Activated naive CD8-positive, alpha-beta T cell treated with anti-CD3 and anti-CD28 coated beads for 36 hours (primary cell): ENCODE measurements around the gene TNK1. TPM values are rescaled to one million over a fixed set of nuclear protein-coding genes. Genes with fewer than 3 reads are reported as not detected.
"Not testable (repeated sequence)": the region's sequence is repeated elsewhere in the genome, so short reads cannot be mapped to it uniquely, and the experiment has no call there.

ENCODE experiments used
- DNase-seq: peaks from one replicate; pipeline ENCODE4 v3.0.0; 2021
- H3K27ac Mint-ChIP-seq: one replicate; pipeline ENCODE4 v1.8.0; 2022; ENCODE audit warnings: mild to moderate bottlenecking, moderate library complexity, mixed read lengths
- H3K27me3 Mint-ChIP-seq: one replicate; pipeline ENCODE4 v1.8.0; 2022; ENCODE audit warnings: mild to moderate bottlenecking, mixed read lengths
- H3K36me3 Mint-ChIP-seq: one replicate; pipeline ENCODE4 v1.8.0; 2021; ENCODE audit warnings: mild to moderate bottlenecking, mixed read lengths
- H3K4me1 Mint-ChIP-seq: one replicate; pipeline ENCODE4 v1.8.0; 2021; ENCODE audit warnings: mixed read lengths
- H3K4me3 Mint-ChIP-seq: one replicate; pipeline ENCODE4 v1.8.0; 2022; ENCODE audit warnings: mild to moderate bottlenecking, moderate library complexity, mixed read lengths
- H3K9me3 Mint-ChIP-seq: one replicate; pipeline ENCODE4 v1.8.0; 2022; ENCODE audit warnings: mixed read lengths
- total RNA-seq, 2 experiments: library from RNA; stranded (reverse); gene quantifications; one replicate each; pipeline ENCODE4 v1.2.3, GENCODE V29; 2021

TNK1 gene
- 1 to 10 TPM; 4.3 to 5.0 TPM for total RNA-seq

DNA sequence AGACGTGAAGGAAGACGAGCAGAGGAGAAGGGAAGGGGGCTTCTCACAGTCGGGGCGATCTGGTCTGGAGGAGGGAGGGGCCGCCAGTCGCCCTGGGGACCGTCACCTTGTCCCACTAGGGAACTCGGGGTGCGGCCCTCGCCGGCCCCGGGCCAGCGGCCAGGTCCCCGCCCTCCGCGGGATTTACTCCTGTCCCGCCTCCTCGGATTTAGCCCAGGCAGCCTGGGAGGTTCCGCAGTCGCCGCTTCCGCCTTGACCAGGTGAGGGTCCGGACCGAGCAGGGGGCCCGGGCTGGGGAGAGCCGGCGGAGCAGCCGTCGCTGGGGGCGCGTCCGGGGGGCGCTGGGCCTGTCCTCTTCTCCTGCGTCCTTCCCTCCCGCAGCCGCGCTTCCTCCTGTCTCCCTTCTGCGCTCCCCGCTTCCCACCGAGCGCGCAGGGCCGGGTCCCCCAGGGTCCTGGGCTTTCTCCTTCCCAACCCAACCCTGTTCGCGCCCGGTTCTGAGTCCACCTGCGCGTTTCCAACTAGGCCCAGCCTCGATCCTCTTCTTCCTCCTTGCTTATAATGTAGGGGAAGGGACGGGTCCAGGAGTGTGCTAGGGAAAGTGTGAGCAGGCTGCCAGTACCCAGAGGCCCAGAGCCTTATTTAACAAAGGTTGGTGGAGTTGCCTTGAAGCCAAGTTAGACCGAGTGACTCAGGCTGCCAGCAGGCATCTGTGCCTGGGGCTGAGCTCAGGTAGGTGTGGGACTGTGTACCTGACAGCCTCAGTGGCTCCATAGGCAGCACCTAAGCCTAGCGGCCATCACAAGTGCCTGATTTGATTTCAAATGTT, at the start of gene TNK1:
TSS of gene TNK1 (plus strand) at position 235 of the 829 bp plus-strand sequence. CDS start 1,838 bp downstream, outside the sequence.
- Mint-ChIP-seq H3K4me1 (peaks cover 10% of the 10 kb centered on the region), H3K9me3 (peaks cover 5% of the 10 kb centered on the region), H3K27me3 (peaks cover 52% of the 10 kb centered on the region), H3K36me3 (peaks cover 8% of the 10 kb centered on the region), H3K27ac (no peak within 1 kb of the TSS), H3K4me3 (no peak within 1 kb of the TSS)
- no peak for DNase-seq

DNA sequence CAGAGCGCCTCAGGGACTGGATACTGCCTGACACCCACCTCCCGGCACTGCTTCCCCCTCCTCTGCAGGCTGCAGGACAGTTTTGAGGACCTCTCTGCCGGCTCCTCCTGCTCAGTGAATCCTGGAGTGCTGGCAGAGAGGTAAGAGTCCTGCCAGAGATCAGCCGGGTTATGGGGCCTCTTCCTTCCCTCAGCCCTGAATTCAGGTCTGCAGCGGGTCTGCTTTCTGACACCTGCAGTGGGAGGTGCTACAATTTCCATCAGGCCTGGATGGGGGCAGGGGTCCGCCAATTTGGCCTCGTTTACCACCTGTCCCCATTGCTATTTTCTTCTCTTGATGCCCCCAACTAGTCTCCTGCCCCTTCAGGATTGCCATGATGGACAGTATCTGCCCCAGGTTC, 48.8 kb upstream of the TNK1 start:
- no peaks in the 10 kb centered on the region for H3K9me3 Mint-ChIP-seq
- peaks cover 51% of the 10 kb centered on the region for H3K4me1 Mint-ChIP-seq
- DNase-seq = no peak
- peaks cover 3% of the 10 kb centered on the region for H3K36me3 Mint-ChIP-seq
- no peaks in the 10 kb centered on the region for H3K27me3 Mint-ChIP-seq
- H3K4me3 Mint-ChIP-seq = peak overlapping the region; percentile 62
- H3K27ac Mint-ChIP-seq = peak overlapping the region; percentile 85

DNA sequence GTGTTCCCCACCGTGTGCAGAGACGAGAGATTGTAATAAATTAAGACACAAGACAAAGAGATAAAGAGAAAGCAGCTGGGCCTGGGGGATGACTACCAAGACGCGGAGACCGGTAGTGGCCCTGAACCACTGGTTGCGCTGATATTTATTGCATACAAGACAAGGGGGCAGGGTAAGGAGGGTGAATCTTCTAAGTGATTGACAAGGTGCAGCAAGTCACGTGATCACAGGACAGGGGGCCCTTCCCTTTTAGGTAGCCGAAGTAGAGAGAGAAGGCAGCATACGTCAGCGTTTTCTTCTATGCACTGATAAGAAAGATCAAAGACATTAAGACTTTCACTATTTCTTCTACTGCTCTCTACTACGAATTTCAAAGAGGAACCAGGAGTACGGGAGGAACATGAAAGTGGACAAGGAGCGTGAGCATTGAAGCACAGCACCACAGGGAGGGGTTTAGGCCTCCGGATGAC, 48.3 kb upstream of the TNK1 start:
- H3K36me3 Mint-ChIP-seq, H3K27me3 Mint-ChIP-seq, H3K9me3 Mint-ChIP-seq: not testable (repeated sequence)
- peaks cover 50% of the 10 kb centered on the region for H3K4me1 Mint-ChIP-seq
- peak overlapping the region; percentile 62 for H3K4me3 Mint-ChIP-seq
- peak; percentile 46 for DNase-seq
- peak overlapping the region; percentile 85 for H3K27ac Mint-ChIP-seq

DNA sequence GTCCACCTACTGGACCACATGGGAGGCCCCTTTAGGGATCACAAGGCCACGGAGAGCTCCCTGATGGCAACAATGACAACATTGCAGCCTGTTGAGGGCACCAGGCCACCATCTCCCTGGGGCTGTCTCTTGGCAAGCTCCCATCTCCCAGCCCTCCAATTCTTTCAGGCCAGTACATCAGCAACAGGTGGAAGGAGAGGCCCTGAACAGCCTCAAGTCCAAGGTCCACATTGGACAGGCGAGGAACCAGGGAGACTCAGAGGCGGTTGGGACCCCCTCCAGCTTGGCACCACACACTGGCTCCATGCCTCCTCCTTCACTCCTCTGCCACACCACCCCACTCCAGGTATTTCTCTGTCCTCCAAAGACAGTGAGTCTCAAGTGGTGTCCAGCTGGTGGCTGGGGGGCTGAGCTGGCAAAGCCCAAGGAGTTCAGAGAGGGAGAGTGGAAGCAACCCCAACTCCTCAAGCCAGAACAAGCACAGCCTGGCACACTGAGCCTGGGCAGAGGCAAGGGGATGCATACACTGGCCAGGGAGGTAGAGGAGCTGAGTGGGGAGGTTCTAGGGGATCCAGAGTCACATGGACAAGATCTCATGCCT, 45.9 kb upstream of the TNK1 start:
- H3K27ac Mint-ChIP-seq = peak overlapping the region; percentile 98
- H3K36me3 Mint-ChIP-seq = peaks cover 24% of the 10 kb centered on the region
- H3K9me3 Mint-ChIP-seq = no peaks in the 10 kb centered on the region
- no peaks in the 10 kb centered on the region for H3K27me3 Mint-ChIP-seq
- H3K4me3 Mint-ChIP-seq = peak overlapping the region; percentile 90
- peaks cover 50% of the 10 kb centered on the region for H3K4me1 Mint-ChIP-seq
- DNase-seq = no peak

DNA sequence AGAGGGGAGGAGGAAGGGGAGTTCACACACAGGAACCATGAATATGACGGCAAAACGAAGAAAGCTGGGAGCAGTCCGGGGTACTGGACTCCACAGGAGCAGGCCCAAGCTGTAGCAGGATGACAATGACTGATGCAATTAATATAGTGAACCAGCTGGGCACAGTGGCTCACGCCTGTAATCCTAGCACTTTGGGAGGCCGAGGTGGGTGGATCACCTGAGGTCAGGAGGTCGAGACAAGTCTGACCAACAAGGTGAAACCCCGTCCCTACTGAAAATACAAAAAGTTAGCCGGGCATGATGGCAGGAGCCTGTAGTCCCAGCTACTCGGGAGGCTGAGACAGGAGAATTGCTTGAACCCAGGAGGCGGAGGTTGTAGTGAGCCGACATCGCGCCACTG, 45.1 kb upstream of the TNK1 start:
- not testable (repeated sequence) for H3K27me3 Mint-ChIP-seq, DNase-seq, H3K9me3 Mint-ChIP-seq
- H3K36me3 Mint-ChIP-seq = peaks cover 24% of the 10 kb centered on the region
- H3K4me1 Mint-ChIP-seq = peaks cover 50% of the 10 kb centered on the region
- H3K27ac Mint-ChIP-seq = peak overlapping the region; percentile 98
- H3K4me3 Mint-ChIP-seq = peak overlapping the region; percentile 90

DNA sequence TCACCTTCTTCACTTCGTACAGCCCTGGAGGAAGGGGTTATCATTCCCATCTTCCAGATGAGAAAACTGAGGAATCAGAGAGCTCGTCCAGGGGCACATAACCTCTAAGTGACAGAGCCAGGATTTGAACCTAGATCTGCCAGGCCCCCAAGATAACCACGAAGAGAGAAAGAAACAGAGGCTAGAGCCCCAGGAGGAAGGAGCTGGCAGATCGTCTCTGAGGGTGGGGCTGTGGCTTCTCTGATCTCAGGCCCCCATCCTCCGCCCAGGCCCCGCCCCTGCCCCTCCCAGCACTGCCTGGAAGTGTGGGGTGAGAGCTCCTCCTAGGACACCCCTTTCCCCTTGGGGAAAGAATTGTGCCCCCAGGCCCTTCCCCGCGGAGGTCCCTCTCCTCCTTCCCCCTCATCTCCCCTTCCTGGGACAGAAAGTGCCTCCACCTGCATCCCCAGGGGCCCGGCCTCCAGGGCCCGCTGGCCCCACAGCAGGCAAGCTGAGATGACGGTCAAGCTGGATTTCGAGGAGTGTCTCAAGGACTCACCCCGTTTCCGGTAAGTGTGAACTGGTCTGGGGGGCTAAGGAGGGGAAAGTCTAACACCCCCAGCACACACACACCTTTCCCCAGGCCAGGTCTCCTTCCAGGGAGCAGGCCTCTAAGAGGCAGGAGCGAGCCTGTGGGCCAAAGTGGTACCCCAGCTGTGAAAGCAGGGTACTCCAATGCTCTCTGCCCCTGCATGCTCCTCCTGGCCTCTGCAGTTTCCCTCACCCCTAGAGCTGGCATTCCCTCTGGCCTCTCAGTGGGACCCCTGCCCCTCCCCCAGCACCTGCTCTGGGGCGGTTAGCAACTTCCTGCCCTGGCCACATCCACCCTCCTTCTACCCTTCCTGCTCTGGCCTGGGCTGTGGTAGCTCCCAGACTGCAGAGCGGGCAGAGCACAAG, 44.4 kb upstream of the TNK1 start, which contains the start of gene ACAP1:
TSS of gene ACAP1 (plus strand) at position 290 of the 936 bp plus-strand sequence. CDS start at position 496, 206 bp downstream.
- Mint-ChIP-seq H3K4me1 (peaks cover 49% of the 10 kb centered on the region), H3K36me3 (peaks cover 26% of the 10 kb centered on the region), H3K9me3 (no peaks in the 10 kb centered on the region), H3K27ac (peak within 1 kb of the TSS; percentile 98), H3K27me3 (no peaks in the 10 kb centered on the region), H3K4me3 (peak within 1 kb of the TSS; percentile 90)
- peak; percentile 82 for DNase-seq

DNA sequence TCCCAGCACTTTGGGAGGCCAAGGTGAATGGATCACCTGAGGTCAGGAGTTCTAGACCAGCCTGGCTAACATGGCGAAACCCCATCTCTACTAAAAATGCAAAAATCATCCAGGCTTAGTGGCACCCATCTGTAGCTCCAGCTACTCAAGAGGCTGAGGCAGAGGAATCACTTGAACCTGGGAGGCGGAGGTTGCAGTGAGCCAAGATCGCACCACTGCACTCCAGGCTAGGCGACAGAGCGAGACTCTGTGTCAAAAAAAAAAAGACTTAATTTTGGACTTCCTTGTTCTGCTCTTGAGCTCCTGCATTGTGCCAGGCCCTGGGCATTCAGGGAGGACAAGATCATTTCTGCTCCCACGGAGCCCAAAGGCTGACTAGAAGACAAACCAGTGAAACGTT, 43.3 kb upstream of the TNK1 start:
- H3K27me3 Mint-ChIP-seq, DNase-seq, H3K9me3 Mint-ChIP-seq: not testable (repeated sequence)
- peak overlapping the region; percentile 90 for H3K4me3 Mint-ChIP-seq
- H3K27ac Mint-ChIP-seq = peak overlapping the region; percentile 98
- peaks cover 42% of the 10 kb centered on the region for H3K4me1 Mint-ChIP-seq
- H3K36me3 Mint-ChIP-seq = peaks cover 27% of the 10 kb centered on the region

DNA sequence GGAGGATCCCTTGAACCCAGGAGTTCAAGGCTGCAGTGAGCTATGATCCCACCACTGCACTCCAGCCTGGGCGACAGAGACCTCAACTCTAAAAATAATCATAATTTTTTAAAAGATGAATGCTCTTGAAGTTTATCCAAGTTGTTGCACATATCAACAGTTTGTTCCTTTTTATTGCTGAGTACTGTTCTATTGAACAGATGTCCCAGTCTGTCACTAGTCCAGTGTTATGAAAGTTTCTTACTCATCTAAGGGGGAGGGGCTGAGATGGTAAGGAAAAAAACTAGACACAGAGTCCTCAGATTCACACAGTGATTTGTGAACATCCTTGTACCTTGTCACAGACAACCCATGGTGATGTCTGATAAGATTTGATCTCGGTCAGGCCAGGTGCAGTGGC, 40.7 kb upstream of the TNK1 start:
- Mint-ChIP-seq H3K4me1 (peaks cover 32% of the 10 kb centered on the region), H3K4me3 (no peak overlapping the region), H3K36me3 (peaks cover 28% of the 10 kb centered on the region), H3K9me3 (no peaks in the 10 kb centered on the region), H3K27ac (no peak overlapping the region), H3K27me3 (no peaks in the 10 kb centered on the region)
- no peak for DNase-seq

DNA sequence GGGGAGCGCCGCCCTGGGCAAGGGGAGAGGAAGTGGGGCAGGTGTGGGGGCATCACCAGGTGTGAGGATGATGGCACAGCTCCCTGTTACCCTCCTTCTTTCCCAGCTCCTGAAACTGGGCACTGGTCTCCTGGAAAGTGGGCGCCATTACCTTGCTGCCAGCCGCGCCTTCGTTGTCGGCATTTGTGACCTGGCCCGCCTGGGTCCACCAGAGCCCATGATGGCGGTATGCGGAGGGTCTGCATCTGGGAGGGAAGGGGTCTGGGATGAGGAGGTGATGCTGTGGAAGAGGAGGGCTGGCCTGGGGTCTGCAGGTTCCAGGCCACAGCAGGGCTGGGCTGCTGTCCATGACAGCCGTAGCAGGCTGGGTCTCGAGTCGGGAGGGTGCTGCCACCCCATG, 39.0 kb upstream of the TNK1 start:
- no peak overlapping the region for H3K4me3 Mint-ChIP-seq
- H3K9me3 Mint-ChIP-seq = no peaks in the 10 kb centered on the region
- H3K4me1 Mint-ChIP-seq = peaks cover 21% of the 10 kb centered on the region
- no peak overlapping the region for H3K27ac Mint-ChIP-seq
- DNase-seq = no peak
- peaks cover 27% of the 10 kb centered on the region for H3K36me3 Mint-ChIP-seq
- H3K27me3 Mint-ChIP-seq = no peaks in the 10 kb centered on the region

DNA sequence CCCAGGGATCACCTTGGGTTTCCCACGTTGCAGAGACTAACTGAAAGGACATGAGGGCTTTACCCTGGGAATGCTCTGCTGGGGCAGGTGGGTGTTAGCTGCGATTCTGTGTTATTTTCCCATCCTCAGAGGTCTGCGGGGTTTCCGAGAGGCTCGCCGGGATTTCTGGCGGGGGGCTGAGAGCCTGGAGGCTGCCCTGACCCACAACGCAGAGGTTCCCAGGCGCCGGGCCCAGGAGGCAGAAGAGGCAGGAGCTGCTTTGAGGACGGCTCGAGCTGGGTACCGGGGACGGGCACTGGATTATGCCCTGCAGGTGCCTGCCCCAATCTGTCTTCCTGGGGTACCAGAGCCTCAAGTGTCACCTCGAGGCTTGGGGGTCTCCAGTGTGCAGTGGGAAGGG, 37.6 kb upstream of the TNK1 start:
- peaks cover 13% of the 10 kb centered on the region for H3K4me1 Mint-ChIP-seq
- H3K9me3 Mint-ChIP-seq = no peaks in the 10 kb centered on the region
- no peak overlapping the region for H3K4me3 Mint-ChIP-seq
- H3K36me3 Mint-ChIP-seq = peaks cover 15% of the 10 kb centered on the region
- no peaks in the 10 kb centered on the region for H3K27me3 Mint-ChIP-seq
- H3K27ac Mint-ChIP-seq = peak overlapping the region; percentile 73
- DNase-seq = no peak

DNA sequence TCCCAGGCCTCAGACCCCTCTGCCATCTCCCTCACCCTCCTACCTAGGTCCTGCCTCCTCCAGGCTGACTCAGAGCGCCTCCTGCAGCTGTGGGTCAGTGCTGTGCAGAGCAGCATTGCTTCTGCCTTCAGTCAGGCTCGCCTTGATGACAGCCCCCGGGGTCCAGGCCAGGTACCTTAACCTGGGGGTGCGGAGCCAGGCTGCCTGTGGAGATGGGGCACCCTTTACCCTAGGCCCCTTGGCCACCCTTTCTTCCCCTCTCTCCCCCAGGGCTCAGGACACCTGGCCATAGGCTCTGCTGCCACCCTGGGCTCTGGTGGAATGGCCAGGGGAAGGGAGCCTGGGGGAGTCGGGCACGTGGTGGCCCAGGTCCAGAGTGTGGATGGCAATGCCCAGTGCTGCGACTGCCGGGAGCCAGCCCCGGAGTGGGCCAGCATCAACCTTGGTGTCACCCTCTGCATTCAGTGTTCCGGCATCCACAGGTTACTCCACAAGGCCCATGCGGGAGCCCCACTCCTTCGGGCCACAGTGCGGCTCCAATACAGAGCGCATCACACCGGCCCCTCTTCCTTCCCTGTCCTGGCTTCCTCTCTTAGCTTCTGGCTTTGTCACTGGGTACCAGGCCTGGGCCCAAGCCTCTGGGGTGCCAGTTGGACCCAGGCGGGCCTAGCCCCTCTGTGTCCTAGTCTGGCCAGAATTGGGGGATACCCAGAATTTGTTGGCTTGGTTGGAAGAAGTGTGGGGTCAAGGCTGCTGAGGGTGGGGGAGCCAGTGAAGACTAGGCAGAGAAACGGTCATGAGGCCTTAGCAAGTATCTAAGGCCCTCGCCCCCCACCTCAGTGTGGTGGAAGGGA, 33.9 kb upstream of the TNK1 start:
- no peak for DNase-seq
- Mint-ChIP-seq H3K4me1 (peaks cover 23% of the 10 kb centered on the region), H3K4me3 (no peak overlapping the region), H3K27me3 (no peaks in the 10 kb centered on the region), H3K27ac (peak overlapping the region; percentile 42), H3K9me3 (no peaks in the 10 kb centered on the region), H3K36me3 (peaks cover 25% of the 10 kb centered on the region)

DNA sequence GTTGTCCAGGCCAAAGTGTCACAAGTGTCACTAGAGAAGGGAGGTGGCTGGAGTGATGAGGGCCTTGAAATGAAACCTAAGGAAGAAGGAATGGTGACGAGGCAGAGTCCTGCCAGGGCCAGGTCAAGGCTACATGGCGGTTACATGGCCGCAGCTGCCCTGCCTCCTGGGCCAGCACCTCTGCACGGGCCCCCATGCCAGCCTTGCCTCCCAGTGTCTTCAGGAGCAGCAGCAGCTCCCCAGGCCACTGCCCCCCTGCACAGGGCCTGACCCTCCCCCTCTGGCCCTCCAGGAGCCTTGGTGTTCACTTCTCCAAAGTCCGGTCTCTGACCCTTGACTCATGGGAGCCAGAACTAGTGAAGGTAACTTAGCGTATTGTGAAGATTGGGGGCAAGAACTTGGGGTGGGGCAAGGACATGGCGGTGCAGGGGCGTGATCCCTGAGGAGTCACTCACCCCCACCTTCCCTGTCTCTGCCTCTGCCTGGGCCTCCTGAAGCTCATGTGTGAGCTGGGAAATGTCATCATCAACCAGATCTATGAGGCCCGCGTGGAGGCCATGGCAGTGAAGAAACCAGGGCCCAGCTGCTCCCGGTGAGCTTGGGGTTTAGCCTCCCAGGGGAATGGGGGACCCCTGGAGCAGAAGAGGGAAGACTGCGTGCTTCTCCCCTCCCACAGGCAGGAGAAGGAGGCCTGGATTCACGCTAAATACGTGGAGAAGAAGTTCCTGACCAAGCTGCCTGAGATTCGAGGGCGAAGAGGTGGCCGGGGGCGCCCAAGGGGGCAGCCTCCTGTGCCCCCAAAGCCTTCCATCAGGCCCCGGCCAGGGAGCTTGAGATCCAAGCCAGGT, 33.0 kb upstream of the TNK1 start:
- H3K36me3 Mint-ChIP-seq = peaks cover 27% of the 10 kb centered on the region
- H3K4me1 Mint-ChIP-seq = peaks cover 30% of the 10 kb centered on the region
- no peaks in the 10 kb centered on the region for H3K9me3 Mint-ChIP-seq
- no peak for DNase-seq
- peak overlapping the region; percentile 66 for H3K27ac Mint-ChIP-seq
- no peaks in the 10 kb centered on the region for H3K27me3 Mint-ChIP-seq
- no peak overlapping the region for H3K4me3 Mint-ChIP-seq

DNA sequence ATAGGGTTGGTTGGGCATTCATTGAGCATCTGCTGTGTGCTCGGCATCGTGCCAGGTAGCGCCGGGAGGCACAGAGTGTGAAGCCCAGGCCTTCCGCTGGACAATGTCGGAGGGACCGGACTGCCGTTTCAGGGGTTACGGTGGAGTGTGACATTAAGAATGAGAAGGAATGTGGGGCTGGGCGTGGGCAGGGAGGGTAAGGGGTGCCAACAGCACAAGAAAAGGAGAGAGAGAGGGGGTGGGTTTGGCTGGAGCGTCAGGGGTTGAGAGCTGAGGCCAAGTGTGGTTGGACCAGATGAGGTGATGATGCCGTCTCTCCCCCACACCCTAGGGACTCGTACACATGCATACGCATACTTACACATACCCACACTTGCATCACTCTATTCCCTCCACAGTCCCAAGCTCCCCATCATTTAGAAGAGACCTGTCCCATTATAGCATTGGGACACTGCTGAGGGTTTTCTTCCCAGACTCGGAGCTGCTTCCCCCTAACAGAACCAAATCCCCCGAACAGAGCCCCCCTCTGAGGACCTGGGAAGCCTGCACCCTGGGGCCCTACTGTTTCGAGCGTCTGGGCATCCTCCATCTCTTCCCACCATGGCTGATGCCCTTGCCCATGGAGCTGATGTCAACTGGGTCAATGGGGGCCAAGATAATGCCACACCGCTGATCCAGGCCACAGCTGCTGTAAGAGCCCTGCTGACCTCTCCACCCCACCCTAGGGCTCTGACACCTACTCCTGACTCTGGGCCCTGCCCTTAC, 32.2 kb upstream of the TNK1 start:
- Mint-ChIP-seq H3K27ac (peak overlapping the region; percentile 66), H3K4me1 (peaks cover 31% of the 10 kb centered on the region), H3K27me3 (no peaks in the 10 kb centered on the region), H3K9me3 (no peaks in the 10 kb centered on the region), H3K36me3 (peaks cover 26% of the 10 kb centered on the region), H3K4me3 (no peak overlapping the region)
- no peak for DNase-seq
